GM12873 (cell line): Measurements from ENCODE around the gene EFNA2.

Experiments used
- TF ChIP-seq, protein P1 (sequence below): IDR thresholded peaks from 2 replicates; pipeline ENCODE4 v1.5.1; 2012; ENCODE audit warnings: low read depth, mild to moderate bottlenecking, moderate library complexity, low read length, control low read depth; ENCODE audit not compliant: insufficient read depth; ENCODE audit errors: missing control alignments

Gene EFNA2

DNA sequence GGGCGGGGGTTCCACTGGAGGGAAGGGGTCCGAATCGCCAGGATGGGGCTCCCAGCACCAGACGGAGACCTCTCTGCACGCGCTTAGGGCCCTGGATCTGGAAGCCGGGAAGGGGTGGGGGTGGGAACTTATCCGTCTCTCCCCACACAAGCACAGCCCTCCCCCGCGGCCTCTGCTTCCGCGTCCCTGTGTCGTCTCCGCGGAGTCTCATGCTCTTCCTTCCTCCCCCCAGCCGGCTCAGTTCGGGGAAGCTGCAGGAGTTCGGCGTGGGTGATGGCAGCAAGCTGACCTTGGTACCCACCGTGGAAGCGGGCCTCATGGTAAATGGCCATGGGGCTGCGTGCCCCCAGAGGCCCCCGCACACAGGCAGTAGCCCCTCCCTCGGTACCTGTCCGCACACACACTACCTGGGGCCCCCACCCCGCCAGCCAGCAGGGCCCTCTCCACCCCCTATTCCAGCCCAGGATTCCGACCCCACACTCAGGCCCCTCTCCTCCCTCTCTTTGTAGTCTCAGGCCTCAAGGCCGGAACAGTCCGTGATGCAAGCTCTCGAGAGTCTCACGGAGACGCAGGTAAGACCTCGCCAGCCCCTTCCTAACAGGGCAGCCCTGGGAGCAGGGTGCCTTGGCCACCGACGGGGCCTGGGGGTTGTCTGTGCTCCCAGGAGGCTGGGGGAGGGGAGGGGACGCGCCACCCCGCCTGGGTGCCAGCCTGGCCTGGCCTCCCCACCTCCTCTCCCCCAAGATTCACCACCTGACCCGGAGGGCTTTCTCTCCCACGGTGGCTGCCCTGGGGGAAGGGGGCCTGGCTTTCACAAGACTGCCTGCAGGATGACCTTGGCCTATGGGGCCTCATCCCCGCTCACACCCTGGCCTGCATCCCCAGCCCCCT, 34.1 kb upstream of the EFNA2 start:
- TF ChIP-seq, protein P1, sequence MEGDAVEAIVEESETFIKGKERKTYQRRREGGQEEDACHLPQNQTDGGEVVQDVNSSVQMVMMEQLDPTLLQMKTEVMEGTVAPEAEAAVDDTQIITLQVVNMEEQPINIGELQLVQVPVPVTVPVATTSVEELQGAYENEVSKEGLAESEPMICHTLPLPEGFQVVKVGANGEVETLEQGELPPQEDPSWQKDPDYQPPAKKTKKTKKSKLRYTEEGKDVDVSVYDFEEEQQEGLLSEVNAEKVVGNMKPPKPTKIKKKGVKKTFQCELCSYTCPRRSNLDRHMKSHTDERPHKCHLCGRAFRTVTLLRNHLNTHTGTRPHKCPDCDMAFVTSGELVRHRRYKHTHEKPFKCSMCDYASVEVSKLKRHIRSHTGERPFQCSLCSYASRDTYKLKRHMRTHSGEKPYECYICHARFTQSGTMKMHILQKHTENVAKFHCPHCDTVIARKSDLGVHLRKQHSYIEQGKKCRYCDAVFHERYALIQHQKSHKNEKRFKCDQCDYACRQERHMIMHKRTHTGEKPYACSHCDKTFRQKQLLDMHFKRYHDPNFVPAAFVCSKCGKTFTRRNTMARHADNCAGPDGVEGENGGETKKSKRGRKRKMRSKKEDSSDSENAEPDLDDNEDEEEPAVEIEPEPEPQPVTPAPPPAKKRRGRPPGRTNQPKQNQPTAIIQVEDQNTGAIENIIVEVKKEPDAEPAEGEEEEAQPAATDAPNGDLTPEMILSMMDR, result no peak

DNA sequence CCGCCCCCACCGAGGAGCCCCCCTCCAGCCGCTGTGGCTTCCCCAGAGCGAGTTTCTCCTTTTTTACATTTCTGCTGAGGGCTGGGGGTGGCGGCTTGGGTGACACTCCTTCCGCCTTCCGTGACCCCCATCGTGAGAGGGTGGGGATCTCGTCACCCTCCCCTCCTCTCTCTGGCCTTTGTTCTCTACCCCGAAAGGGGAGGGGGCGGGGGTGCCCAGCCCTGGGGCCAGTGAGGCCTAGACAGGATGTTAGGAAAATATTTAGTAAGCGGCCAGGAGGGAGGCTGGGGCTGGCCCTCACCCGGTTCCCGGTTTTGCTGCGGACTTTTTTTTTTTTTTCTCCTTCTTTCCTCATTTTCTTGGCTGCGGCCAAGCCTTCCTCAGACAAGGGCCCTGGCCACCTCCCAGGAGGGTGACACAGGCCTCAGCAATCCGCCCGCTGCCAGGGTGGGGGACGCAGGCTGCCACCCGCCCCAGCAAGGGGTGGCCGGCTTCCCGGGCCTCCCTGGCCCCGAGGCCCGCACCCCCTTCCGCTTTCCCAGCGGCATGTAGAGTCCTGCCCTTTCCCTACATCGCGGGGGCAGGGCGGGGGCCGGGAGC, 33.4 kb upstream of the EFNA2 start:
- TF ChIP-seq, protein P1, result no peak

DNA sequence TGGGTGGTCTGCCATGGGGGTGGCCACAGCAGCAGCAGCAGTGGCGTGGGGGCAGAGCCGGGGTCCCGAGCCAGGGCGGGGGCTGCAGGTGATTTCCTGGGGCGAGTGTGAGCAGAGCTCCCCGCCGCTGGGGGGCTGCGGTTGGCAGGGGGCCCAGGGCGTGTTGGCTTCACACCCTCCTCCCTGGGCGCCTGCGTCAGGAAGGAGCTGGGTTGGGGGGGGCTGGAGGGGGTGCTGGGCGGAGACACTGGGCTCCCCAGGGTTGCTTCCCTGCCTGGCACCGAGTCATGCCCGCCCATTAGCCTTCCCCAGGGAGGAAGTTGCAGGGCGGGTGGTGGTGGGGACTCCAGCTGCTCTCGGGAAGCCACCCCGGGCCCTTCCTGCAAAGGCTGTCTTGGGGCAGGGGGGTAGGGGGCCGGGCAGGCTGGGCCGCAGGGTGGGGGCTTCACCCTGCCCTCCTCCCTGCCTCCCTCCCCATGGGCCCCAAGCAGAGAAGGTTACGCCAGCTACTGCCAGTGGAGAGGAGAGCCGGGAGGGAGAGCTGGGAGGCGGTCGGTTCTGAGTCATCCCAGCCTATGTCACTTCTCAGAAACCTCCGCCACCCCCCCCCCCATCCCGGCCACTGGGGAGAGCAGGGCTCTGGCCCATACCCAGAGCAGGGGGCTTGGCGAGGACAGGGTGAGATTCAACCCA, 32.7 kb upstream of the EFNA2 start:
- TF ChIP-seq, protein P1, result no peak

DNA sequence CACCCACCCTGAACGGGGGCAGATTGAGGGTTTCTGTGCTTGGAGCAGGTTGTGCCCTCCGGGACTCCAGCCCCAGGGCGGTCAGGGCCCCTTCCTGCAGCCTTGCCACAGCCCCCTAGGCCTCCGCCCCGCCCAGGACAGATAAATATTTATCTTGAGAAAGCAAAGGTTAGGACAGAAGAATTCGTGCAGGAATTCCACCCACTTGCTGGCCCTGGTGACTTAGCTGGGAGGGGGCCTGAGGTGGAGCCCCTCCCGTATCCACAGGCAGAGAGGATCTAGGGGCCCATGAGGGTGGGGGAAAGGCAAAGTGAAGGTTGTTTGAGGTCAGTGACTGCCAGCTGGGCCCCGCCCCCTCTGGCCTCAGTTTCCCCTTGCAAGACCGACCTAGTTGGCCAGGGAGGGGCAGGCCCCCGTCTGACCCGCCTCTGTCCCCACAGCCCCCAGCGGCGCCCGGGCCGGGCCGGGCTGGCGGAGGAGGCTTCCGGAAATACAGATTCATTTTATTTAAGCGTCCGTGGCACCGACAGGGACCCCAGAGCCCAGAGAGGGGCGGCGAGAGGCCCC, 32.1 kb upstream of the EFNA2 start:
- TF ChIP-seq, protein P1, result no peak

DNA sequence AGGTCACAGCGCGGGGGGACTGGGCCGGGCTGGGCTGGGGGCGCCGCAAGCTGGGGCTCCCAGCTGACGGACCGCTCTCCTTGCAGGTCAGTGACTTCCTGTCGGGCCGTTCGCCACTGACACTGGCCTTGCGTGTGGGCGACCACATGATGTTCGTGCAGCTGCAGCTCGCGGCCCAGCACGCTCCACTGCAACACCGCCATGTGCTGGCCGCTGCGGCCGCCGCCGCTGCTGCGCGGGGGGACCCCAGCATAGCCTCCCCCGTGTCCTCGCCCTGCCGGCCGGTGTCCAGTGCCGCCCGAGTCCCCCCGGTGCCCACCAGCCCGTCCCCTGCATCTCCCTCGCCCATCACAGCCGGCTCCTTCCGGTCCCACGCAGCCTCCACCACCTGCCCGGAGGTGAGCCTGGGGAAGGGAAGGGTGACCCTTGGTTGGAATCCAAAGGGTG, 31.6 kb upstream of the EFNA2 start:
- TF ChIP-seq, protein P1, result no peak

DNA sequence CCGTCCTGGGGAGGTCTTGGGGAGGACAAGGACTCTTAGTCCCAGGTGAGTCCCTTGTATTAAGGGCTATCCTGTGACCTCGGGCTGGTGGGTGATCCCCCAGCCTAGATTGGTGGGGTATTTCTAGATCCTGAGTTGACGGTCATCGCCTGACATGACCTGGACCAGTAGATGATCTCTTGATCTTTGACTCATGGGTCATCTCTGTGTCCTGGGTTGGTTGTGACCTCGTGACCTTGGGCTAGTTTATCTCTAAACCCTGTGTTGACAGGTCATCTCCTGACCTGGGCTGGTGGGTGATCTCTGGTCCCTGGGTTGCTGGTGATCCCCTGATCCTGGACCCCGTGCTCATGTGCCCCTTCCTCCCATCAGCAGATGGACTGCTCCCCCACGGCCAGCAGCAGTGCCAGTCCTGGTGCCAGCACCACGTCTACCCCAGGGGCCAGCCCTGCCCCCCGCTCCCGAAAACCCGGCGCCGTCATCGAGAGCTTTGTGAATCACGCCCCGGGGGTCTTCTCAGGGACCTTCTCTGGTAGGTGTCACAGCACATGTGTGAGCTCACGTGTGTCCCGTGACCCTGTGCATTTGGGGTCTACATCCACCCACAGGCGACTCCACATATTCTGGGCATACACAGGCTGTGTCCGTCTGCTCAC, 31.0 kb upstream of the EFNA2 start:
- TF ChIP-seq, protein P1, result no peak
